Left renal pelvis (tissue), 4 donors: ENCODE measurements around the gene ZNF429. TPM values are rescaled to one million over a fixed set of nuclear protein-coding genes. Genes with fewer than 3 reads are reported as not detected.
"Not testable (repeated sequence)": the region's sequence is repeated elsewhere in the genome, so short reads cannot be mapped to it uniquely, and the experiment has no call there.

Source experiments
- DNase-seq, 4 donors: peaks; one replicate each; pipeline ENCODE4 v3.0.0-alpha.2; 2013; ENCODE audit warnings: low read depth in 4 of 4, low spot score in 3 of 4
- polyA plus RNA-seq, 4 donors: library from polyadenylated mRNA; unstranded; fragments of 120-200 nt; gene quantifications; one replicate each; pipeline ENCODE4 v1.2.1, GENCODE V29; 2013; ENCODE audit not compliant: insufficient read length in 4 of 4

ZNF429 gene
- polyA plus RNA-seq, 4 donors = 17.3 to 29.6 (median 27.3) TPM

DNA sequence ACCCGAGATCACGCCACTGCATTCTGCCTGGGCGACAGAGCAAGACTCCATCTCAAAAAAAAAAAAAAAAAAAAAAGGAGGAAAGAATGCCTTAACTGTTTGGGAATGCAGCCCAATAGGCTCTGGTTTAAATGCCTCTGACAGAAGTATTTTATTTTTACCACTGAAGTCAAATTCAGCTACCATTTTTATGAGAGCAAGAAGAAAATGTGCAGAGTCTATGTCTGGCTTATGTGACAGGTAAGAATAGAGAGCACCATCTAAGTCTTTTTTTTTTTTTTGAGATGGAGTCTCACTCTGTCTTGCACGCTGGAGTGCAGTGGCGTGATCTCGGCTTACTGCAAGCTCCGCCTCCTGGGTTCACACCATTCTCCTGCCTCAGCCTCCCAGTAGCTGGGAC is 7.2 kb downstream of the ZNF429 start:
- not testable (repeated sequence) for DNase-seq

- no peak for DNase-seq
These were observed 8.2 kb downstream of the ZNF429 start for GRCh38 chr19:21513651-21514050.

- no peak for DNase-seq
These were observed 14.1 kb downstream of the ZNF429 start for GRCh38 chr19:21519488-21519887.

DNA sequence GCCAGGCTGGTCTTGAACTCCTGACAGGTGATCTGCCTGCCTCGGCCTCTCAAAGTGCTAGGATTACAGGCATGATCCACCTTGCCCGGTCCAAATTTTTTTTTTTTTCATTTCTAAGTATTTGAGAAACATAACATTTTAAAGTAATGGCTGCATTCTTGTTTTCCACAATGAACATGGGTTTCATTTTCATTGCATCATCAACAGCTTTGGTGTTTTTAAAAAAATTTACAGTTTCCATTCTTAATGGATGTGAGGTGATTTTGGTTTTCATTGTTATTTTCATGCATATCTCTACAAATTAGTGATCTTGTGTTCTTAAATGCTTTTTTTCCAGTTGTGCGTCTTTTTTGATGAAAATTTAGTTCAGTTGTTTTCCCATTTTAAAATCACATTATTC is 27.5 kb downstream of the ZNF429 start:
- no peak for DNase-seq

- not testable (repeated sequence) for DNase-seq
These were observed 31.4 kb downstream of the ZNF429 start for GRCh38 chr19:21536741-21537290.

- DNase-seq = no peak
These were observed 54.0 kb downstream of the ZNF429 start for GRCh38 chr19:21559444-21559843.

- DNase-seq = no peak
These were observed 59.0 kb downstream of the ZNF429 start for GRCh38 chr19:21564406-21564805.

DNA sequence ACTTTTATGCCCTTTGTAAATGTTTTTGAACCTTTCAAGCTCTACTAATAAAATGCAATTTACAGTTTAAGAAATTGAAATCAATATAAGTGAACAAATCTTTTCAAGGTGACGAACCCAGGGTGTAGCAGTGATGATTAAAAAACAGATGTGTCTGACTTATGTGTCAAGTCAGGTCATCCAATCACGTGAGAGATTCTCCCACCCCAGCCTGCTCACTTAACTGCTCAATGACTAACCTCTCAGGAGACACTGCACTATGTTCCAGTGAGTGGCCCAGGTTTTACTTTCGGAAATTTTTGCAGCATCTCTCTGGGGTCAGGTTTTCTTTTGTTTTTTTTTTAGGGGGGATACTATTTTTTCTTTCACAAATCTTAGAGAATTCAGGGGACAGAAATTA is 60.7 kb downstream of the ZNF429 start:
- no peak for DNase-seq

DNA sequence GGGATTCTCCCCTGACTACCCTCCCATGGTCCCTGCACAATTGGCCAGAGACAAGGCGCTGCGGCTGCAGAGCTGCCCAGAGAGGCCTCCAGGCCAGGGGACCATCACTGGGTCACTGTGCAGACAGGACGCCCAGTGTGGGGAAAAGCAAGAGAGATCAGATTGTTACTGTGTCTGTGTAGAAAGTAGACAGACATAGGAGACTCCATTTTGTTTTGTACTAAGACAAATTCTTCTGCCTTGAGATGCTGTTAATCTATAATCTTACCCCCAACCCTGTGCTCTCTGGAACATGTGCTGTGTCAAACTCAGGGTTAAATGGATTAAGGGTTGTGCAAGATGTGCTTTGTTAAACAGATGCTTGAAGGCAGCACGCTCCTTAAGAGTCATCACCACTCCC is 62.4 kb downstream of the ZNF429 start:
- not testable (repeated sequence) for DNase-seq

GRCh38 chr19:21568816-21569493 is 63.6 kb downstream of the ZNF429 start:
- peak; percentile 69 to 97 (median 78) for DNase-seq

DNA sequence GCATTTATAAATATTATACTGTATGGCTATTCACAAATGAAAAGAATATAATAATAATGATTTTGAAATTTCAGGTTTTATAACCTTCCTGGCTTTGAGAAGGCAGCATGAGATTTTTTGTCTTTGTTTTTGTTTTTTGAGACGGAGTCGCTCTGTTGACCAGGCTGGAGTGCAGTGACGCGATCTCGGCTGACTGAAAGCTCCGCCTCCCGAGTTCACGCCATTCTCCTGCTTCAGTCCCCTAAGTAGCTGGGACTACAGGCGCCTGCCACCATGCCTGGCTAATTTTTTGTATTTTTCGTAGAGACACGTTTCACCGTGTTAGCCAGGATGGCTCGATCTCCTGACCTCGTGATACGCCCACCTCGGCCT is 64.1 kb downstream of the ZNF429 start:
- DNase-seq = peak in 1 of 4 donors; percentile 69

- DNase-seq = no peak
These were observed 65.9 kb downstream of the ZNF429 start for GRCh38 chr19:21571316-21571715.

GRCh38 chr19:21574607-21575006 is 69.2 kb downstream of the ZNF429 start:
- DNase-seq = no peak

DNA sequence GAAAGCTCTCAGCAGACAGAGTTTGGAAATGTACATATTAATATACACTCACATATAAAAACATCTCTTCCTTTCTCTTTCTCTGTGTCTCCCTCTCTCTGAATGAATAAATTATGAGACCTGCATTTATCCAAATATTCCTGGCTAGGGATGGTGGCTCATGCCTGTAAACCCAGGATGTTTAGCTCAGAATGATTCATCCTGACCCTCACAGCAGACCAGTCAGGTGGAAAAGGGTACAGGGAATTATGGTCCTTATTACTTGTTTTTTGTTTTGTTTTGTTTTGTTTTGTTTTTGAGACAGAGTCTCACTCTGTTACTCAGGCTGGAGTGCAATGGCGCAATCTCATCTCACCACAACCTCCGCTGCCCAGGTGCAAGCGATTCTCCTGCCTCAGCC is 71.1 kb downstream of the ZNF429 start:
- no peak for DNase-seq

GRCh38 chr19:21580101-21580500 is 74.7 kb downstream of the ZNF429 start:
- DNase-seq = no peak

- no peak for DNase-seq
These were observed 75.4 kb downstream of the ZNF429 start for GRCh38 chr19:21580818-21581217.

DNA sequence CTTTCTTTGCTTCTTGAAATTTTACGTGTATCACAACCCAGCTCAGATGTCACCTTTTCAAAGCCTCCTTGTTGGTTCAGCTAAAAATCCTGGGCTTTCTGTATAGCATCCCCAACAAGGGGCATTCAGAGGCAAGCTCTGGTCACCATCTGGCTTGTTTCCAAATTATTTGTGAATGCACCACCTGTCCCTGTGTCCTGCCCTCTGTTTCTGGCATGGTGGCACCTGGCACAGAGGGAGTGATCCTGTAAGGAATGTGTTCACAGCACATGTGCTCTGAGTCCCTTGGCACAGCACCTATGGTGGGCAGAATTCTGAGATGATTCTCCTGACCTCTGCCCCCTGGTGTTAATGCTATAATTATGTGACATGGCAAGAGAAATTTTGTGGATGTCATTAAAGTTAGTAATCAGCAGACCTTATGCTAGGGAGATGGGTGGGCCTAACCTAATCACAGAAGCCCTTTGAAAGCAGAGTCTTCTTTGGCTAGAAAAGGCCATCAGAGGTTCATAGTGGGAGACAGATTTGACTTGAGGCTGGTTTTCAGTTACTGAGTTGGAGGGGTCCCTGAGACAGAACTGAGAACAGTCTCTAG is 76.3 kb downstream of the ZNF429 start:
- DNase-seq = no peak

GRCh38 chr19:21584537-21584936 is 79.1 kb downstream of the ZNF429 start:
- no peak for DNase-seq

DNA sequence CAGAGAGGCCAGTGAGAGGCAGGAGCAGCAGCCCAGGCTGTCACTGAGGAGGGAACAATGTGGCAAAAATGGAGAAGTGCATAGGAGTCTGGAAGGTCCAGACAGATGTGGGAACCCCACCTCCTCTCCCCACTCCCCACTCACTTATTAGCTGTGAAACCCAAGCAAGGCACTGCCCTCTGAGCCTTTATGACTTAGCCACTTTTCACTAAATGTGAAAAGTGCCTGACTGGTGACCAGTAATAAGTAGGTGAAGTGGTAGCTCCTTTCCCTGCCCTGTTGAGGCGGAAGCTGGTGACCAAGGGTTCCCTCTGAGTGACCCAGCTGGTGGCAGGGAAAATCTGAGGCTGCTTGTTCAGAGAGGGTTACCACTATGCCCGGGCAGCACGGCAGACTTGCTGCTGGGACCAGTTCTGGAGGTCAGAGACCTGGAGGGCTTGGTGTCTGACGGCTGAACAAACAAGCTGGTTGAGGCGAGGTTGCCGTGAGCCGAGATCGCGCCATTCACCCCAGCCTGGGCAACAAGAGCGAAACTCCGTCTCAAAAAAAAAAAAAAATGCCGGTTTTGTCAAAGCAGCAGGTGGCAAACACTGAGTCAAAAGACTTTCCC is 80.0 kb downstream of the ZNF429 start:
- no peak for DNase-seq

- DNase-seq = no peak
These were observed 81.1 kb downstream of the ZNF429 start for GRCh38 chr19:21586311-21587116.

DNA sequence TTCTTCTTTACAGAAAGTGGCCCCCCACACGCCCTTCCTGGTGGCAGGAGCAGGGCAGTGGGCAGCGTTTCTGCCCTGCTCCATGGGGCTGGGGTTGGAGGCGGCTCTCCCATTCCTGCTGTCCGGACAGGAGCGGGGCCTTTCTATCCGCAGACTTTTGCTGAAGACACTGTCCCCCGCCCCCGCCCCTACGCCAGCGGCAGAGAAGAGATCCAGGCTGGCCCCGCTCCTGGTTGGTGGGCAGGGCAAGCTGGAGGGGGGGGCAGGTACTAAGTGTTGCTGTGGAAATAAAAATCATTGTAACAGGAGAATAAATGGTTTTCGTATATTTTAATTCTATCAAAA is 81.7 kb downstream of the ZNF429 start:
- no peak for DNase-seq
